GM18870 (cell line): ENCODE measurements around the gene MLANA.

Source experiments
- ATAC-seq: cut with Tn5 transposase; IDR thresholded peaks from one replicate; pipeline ENCODE4 v1.9.1; 2021; ENCODE audit warnings: moderate library complexity; ENCODE audit not compliant: unreplicated experiment

The MLANA gene

GRCh38 chr9:5953743-5954707 lies 63.3 kb downstream of the MLANA start:
- no peak for ATAC-seq

GRCh38 chr9:5957166-5957565 lies 66.5 kb downstream of the MLANA start:
- no peak for ATAC-seq

- peak; percentile 53 for ATAC-seq
Observed at GRCh38 chr9:5958273-5958672, 67.6 kb downstream of the MLANA start.
